OCI-M1 (cell line): ENCODE results near the gene MAPK8.

Experiments used
- DNase-seq: peaks from one replicate; lab custom pipeline; 2025; lab: John Stamatoyannopoulos, UW

The MAPK8 gene

DNA sequence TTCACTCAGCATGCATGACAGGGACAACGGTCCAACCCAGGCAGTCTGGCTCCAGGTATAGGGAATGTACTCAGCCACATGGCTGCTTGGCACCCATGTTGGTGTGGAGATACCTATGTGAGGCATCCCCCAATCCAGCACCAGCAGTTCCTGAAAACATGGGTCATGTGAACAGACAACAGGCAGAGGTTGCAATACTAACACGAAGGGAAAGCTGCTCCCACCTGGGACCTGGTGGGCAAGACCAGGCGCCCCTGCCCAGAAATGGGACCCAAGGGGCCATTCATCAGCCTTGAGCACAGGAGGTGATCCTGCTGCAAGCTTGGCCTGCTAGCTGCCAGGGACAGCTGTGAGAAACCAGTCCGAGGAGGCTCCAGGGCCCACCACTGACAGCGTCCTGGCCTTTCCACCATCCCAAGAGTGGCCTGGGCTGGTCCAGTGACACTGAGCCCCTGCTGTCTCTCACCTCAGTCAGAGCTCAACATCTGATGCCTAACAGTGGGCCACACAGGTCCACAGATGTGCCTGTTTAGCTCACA, 156.1 kb downstream of the MAPK8 start:
- no peak for DNase-seq

- DNase-seq, result peak; percentile 30
Observed at GRCh38 chr10:48463318-48464003, 157.0 kb downstream of the MAPK8 start.

- DNase-seq, result no peak
Observed at GRCh38 chr10:48464121-48464870, 157.8 kb downstream of the MAPK8 start.

GRCh38 chr10:48464871-48465736, 158.6 kb downstream of the MAPK8 start:
- DNase-seq, result no peak

DNA sequence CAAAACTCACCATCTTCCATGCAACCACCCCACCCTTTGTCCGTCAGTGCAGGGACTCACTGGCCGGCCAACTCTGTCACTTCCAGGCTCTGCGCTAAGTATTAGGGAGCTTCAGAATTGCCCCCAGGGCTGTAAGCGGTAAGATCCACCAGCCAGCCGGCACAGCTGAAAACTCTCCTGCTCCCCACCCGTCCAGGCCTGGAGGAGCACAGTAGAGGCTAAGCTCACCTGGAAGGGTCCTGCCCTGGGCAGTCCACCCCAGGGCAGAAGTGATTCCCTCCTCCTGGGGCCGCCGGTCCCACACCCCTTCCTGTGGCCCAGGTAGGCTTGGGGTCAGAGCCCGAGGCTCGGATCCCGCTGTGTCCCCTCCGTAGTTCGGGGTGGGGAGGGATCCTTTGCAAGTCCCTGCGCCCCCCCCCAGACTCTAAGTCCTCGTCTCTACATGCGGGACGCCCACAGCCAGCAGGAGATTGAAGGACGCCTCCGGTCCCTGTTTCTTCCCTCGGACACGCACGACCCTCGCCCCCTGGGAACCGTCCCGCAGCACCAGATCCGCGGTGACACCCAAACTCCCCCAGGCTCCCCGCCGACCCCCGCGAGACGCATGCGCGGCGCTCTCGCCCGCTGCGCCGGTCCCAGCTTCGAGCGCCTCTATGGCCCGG, 159.5 kb downstream of the MAPK8 start:
- DNase-seq, result no peak

- no peak for DNase-seq
Observed at GRCh38 chr10:48466611-48467240, 160.2 kb downstream of the MAPK8 start.

- DNase-seq, result no peak
Observed at GRCh38 chr10:48467669-48468068, 161.2 kb downstream of the MAPK8 start.

DNA sequence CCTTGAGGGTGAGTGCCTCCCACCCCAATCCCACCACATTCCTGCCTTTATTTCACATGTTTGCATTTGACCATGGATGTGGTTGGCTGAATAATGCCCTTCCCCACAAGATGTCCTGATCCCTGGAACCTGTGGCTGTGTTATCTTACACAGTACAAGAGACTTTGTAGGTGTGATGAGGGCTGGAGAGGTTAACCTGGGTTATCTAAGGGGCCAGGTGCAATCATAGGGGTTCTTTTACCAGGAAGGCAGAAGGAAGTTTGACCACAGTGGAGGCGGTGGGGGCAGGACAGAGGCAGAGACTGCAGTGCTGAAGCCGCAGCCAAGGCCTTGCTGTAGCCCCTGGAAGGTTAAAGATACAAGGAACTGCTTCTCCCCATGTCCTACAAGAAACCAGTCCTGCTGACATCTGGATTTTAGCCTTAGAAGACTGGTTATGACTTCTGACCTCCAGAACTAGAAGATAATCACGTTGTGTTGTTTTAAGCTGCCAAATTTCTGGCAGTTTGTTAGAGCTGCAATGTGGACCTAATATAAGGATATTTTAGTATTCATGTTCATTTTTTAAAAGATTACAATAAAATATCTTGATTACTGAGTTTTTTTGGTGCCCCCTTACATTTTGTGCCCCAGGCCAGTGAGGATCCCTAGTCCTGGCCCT, 161.8 kb downstream of the MAPK8 start:
- DNase-seq, result peak; percentile 90

DNA sequence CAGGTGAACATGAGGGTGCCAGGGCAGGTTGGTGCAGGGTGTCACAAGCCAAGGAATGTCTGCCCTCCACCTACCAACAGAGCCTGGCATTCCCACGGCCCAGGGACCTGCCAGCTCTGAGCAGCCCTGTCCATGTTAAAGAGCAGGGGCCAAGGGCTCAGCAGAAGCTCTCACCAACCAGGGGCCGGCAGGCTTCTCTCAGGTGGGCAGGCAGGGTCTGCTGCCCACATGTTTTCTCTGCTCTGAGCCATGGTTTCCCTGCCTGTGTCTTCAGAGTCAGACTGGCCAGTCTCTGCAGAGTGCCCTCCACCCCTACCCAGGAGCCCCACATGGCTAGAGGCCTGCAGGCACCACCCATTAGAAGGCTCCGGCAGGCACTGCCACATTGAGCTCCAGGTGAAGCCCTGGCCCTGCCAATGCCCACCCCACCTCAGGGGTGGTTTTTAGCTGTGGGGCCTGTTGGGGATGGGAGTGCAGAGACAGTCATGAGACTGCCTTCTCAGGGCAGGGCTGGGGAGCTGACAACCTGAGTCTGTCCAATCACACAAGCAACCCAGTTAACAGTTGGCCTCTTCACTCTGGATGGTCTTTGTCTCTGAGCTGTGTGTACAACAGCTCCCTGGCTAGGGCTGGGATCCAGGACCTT, 162.5 kb downstream of the MAPK8 start:
- peak; percentile 62 for DNase-seq

DNA sequence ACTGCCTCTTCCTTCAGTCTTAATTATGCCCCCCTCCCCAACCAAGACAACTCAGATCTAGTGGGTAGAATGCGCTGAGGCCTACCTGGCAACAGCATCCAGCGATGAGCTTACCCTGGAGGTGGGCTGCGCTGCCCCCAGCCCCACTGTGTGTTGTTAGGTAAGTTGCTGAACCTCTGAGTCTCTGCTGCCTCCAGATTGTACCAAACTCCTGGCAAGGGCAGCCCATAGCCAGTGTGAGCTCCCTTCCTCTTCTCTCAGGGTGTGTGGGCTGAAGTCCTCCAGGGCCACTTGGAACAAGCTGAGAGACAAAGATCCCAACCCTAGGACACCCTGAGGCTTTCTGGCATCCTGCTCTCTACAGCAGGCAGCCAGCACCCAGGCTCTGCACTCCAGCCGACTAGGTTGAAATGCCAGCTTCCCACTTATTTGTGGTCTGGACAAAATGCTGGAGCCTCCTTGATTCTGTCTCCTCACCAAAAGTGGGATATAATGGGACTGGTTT, 163.1 kb downstream of the MAPK8 start:
- peak; percentile 60 for DNase-seq

GRCh38 chr10:48470115-48470892, 163.8 kb downstream of the MAPK8 start:
- peak; percentile 98 for DNase-seq

DNA sequence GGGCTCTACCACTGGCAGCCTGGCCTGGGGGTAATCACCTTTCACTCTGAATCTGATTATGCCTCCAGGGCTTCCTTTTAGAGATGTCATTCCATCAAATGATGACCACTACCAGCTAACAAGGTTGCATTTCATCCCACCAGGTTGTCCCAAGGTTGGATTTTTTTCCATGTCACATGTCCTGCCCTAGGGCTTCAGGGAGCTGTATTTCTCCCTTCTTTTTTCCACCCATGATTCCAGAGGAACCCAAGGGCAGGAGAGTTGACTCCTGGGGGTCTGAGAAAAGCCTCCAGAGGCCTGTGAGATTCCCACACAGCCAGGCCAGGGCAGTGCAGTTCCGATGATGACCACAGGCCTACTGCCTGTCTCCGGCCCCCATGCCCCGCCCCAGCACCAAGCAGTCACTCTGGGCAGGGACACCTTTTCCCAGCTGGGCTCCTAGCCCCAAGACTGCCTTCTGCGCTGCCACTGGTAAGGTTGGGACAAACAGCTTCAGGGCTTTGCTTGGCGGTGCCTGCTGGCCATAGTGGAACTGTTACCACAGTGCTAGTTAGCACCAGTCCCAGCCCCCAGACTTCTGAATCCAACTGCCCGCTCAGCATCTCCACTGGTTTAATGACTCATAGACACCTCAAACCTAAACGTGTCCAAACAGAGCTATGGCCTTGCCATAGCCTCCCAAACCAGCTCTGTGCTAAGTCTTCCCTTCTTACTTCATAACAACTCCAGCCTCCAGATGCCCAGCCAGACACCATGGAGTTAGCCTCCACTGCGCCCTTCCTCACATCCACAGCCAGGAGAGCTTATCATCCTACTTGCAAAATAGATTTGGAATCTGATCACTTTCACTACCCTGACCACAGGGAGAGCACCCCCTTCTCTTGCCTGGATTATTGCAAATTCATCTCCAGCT, 164.7 kb downstream of the MAPK8 start:
- peak; percentile 61 for DNase-seq

DNA sequence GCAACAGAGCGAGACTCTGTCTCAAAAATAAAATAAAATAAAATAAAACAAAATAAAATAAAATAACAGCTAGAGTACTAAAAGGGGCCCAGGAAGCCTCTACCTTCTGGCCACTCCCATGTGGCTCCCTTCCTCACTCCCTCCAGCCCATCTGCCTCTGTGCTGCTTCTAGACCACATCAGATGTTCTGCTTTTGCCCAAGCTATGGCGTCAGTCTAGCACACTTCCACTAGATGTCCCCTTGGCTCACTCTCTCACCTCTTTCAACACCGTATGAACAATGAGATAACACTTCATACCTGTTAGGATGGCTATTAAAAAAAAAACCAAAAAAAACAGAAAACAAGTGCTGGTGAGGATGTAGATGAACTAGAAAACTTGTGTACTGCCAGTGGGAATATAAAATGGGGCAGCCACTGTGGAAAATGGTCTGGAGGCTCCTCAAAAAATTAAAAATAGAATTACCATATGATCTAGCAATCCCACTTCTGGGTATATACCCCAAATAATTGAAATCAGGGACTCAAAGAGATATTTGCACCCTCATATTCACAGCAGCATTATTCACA, 166.1 kb downstream of the MAPK8 start:
- peak; percentile 66 for DNase-seq

DNA sequence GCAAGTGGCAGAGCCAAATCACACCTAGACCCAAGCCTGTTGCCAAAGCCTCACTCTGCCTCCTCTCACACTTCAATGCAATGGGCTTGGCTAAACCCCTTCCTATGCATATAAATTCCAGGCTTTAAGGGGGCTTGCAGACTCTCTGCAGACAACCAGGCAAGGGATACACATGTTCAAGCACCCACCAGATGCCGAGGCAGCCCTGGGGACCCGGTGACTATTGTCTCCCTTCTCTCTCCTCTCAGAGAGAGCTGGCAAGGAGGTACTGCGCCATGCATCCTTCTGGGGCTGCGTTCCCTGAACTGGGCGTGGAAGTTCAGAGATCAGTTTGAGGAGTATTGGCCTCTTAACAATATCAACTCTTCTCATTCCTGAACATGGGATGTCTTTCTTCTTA, 167.2 kb downstream of the MAPK8 start:
- no peak for DNase-seq

DNA sequence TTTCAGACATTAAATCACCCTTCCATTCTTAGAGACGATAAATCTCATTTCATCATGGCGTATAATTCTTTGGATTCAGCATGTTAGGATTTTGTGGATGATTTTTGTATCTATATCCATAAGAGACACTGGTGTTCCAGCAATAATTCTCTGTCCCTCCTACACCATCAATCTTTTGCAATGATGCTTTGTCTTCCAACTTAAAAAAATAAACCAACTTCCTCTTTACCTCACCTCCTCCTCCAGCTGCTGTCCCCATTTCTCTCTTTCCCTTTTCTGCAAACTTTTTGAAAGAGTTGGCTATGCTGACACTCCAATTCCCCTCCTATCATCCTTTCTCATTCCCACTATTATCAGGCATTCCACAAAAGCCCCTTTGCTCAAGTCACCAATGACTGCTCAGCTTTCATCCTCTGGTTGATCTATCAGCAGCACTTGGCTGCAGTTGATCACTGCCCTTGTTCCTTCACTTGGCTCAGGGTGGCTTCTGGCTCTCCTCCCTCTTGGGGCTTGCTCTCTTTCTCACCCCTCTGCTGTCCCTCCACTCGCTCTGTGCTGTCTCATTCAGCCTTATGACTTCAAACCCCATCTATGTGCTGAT, 168.4 kb downstream of the MAPK8 start:
- peak; percentile 70 for DNase-seq

- no peak for DNase-seq
Observed at GRCh38 chr10:48475943-48476278, 169.4 kb downstream of the MAPK8 start.

GRCh38 chr10:48476279-48476982, 170.0 kb downstream of the MAPK8 start:
- DNase-seq, result peak; percentile 71
